Measurements from ENCODE around the gene BBC3. TPM values are rescaled to one million over a fixed set of nuclear protein-coding genes. Genes with fewer than 3 reads are reported as not detected.
"Not testable (repeated sequence)": the region's sequence is repeated elsewhere in the genome, so short reads cannot be mapped to it uniquely, and the experiment has no call there.

The BBC3 gene
- total RNA-seq, 1 donor from 2014 or later: 17.1 TPM

DNA sequence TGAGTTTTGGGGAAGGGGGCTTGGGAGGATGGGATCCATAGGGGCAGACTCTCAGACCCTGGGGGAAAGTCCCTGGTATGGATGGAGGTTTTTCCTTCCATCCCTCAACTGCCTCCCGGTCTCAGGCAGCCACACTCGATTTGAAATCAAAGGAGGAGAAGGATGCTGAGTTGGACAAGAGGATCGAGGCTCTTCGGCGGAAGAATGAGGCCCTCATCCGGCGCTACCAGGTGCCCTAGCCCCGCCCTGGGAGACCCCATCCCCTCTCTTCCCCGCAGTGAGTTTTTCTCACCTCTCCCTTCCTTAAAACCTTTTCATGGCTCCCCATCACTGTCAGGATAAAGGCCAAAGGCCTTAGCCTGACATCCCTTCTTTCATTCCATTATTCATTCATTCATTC, 27.4 kb upstream of the BBC3 start:
- DNase-seq (ENCODE audit: low read depth, low spot score): no peak

DNA sequence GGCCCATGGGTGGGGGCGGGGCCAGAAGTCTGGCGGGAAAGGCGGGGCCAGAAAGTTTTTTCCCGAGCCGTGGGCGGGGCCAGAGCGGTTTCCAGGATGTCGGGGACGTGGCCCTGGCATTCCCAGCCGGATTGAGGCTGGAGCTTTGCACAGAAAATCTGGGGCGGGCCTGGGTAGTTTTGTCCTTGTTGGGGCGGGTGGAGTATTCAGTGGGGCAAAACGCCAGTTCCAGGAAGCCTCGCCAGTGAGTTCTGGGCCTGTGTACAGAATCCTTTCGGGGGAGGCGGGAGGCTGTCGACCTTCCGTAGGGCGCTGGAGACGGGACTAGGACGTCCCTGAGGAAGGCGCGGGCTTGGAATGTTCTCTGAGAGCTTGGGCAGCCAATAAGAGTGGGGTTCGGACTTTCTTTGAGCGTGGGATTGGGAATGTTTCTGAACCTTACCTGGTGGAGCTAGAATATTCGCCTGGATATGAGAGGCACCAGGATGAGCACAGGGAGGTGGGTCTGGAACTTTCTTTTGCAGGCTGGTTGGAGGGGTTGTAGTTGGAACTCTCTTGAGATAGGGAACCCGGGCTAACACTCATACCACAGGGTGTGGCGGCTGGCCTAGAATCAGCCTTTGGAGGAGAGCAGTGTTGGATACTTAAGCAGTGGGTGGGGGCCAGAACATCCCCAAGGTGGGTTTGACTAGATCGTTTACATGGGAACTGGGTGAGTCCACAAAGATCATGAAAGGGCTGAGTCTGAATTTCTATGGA, 26.6 kb upstream of the BBC3 start:
- no peak for DNase-seq (ENCODE audit: low read depth, low spot score)

DNA sequence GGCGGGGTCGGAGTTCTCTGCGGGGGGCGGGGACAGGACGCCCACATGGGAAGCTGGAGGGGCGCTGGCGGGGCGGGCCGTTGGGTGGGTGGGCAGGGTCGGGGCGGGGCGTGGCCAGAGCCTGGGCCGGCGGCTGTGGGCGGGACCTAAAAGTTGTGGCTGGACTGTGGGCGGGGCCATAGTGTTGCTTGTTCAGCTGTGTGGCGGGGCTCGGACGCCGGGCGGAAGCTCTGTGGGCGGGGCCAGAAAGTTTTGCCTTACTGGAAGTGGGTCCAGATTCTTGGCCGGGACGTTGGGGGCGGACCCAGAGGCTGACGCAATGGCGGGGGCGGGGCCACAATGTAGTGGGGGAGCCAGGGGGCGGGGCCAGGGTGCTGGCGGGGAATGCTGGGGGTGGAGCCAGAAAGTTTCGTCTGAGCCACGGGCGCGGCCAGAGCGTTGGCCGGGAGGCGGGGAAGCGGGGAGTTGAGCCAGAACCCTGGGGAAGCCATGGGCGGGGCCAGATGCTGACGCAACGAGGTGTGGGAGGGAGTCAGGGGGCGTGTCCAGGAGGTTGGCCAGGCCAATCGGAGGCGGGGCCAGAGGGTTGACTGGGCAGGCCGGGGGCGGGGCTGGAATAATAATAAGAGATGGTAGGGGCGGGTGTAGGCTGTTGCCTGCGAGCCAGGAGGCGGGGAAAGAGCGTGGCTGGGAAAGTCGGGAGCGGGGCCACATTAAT, 25.9 kb upstream of the BBC3 start:
- DNase-seq (ENCODE audit: low read depth, low spot score): peak; percentile 93

DNA sequence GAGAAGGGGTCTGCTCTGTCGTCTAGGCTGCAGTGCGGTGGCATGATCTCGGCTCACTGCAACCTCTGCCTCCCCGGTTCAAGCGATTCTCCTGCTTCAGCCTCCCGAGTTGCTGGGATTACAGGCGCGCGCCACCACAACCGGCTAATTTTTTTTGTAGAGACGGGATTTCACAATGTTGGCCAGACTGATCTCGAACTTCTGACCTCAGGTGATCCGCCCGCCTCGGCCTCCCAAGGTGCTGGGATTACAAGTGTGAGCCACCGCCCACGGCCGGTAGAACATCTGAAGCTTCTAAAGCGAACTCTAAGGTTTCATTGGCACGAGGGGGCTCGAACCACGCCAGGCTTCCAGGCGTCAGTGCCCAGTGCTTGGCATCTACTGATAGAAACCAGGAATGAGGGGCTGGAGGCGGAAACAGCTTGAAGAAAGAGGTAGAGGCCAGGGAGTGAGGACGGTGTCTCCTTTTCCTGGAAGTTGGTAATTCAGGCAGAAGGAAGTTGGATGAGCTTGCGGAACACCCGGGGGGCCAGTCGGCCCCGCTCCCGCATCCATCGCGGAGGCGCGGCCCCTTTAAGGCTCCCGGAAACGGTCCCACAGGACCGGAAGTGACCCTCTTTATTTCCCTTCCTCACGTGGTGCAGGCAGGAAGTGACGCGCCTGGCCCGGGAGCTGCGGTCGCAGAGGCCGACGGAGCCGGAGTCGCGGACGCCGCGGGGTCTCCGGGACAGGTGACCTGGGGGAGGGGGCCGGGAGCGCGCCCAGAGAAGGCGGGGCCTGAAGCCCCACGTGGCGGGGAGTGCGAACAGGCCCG, 25.1 kb upstream of the BBC3 start, which contains the start of gene CCDC9:
CCDC9 (plus strand) TSS at position 647 of the 814 bp plus-strand sequence. CDS start 1,876 bp downstream, outside the sequence.
- DNase-seq (ENCODE audit: low read depth, low spot score): peak; percentile 84

DNA sequence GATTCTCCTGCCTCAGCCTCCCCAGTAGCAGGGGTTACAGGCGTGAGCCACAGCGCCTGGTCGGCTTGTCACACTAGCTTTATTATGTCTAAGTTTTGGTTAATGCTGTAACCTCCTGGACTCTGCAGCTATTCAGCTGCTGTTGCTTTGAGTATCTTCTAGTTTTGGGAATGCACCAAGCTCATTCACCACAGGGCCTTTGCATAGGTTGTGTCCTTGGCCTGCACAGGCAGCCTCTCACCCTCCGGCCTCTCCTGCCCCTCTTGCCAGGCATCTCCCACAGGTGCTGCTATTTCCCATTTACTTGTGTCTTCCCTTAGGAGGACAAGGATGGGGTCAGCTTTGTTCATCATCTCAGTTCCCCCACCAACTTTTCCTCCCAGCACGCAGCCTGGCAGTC, 23.0 kb upstream of the BBC3 start:
- DNase-seq (ENCODE audit: low read depth, low spot score): no peak

DNA sequence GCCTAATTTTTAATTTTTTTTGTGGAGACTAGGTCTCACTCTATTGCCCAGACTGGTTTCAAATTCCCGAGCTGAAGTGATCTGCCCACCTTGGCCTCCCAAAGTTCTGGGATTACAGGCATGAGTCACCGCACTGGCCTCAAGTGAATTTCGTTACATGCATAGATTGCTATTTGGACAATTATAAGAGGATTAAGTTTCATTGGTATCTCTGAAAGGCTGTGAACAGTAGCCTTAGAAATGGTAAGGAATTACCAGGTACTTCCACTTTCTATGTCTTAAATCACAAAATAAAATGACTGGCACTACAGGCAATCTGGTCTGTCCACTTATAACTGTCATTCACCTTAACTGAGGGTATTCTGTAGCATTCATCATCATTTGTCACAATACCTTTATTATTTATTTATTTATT, 22.5 kb upstream of the BBC3 start:
- no peak for DNase-seq (ENCODE audit: low read depth, low spot score)

DNA sequence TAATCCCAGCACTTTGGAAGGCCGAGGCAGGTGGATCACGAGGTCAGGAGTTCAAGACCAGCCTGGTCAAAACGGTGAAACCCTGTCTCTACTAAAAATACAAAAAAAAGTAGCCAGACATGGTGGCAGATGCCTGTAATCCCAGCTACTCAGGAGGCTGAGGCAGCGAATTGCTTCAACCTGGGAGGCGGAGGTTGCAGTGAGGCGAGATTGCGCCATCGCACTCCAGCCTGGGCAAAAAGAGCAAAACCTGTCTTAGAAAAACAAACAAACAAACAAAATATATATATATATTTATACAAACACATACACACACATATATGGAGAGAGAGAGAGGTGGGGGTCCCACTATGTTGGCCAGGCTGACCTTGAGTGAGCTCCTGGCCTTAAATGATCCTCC, 22.0 kb upstream of the BBC3 start:
- not testable (repeated sequence) for DNase-seq (ENCODE audit: low read depth, low spot score)

DNA sequence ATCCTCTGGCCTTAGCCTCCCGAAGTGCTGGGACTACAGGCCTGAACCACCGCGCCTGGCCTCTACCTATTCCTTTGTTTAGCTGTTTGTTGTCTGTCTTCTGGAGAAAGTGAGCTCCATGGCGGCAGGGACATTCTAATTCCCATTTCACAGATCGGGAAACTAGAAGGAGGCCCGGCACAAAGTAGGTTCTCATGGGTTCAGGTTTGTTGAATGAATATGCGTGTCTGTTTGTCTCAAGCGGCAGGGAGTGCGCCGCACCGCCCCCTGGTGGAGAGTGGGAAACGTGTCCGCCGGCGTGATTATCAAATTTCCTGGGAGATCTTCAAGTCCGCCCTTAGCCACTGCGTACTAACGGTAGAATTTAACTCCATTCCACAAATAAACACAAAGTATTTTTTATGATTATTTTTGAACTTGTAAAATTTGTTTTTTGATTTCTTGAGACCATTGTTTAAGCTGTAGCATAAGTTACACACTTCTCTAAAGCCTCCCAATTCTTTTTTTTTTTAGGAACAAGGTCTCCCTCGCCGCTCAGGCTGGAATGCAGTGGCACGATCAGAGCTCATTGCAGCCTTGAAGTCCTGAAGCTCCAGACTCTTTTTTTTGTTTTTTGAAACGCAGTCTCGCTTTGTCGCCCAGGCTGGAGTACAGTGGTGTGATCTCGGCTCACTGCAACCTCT, 16.4 kb upstream of the BBC3 start:
- DNase-seq (ENCODE audit: low read depth, low spot score): no peak

DNA sequence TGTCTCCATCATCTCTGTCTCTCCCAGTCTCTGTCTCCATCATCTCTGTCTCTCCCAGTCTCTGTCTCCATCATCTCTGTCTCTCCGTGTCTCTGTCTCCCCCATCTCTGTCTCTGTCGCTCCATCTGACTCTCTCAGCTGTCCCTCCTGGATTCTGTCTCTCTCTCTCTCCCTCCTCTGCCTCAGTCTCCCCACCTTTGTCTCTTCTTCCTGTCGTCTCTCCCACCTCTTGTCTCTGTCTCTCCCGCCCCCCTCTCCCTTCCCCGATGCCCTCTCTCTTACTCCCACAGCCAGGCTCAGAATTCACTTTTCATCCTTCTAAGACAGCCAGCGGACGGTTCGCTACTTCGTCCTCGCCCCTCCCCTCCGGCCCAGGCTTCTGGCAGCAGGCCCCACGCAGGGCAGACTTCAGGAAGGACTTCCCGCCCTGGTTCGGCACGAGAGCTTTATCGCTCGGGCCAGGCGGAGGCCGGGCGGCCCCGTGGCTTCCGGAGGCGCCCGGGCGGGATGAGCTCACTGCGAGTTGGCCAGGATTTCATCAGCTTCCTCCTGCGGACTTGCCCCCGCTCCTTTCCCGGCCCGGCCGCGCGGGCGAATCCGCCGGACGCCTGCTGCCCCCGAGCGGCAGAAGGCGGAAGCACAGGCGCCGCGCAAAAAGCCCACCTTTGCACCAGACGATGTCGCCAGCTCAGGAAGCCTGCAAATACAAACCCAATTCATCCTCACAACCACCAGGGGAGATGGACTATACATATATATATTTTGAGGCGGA, 13.0 kb upstream of the BBC3 start:
- peak; percentile 95 for DNase-seq (ENCODE audit: low read depth, low spot score)

DNA sequence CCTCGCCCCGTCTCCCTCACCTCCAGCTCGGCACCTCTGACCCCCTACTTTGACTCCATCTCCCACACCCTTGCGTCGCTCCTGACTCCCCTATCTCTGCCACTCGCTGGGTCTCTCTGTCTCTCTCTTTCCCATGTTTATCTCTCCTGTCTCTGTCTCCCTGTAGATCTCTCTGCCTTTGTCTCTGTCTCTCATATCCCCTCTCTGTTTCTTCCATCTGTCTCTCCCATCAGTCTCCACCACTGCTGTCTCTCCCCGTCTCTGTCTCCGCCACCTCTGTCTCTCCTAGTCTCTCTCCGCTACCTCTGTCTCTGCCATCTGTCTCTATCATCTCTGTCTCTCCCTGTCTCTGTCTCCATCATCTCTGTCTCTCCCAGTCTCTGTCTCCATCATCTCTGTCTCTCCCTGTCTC, 12.4 kb upstream of the BBC3 start:
- no peak for DNase-seq (ENCODE audit: low read depth, low spot score)

DNA sequence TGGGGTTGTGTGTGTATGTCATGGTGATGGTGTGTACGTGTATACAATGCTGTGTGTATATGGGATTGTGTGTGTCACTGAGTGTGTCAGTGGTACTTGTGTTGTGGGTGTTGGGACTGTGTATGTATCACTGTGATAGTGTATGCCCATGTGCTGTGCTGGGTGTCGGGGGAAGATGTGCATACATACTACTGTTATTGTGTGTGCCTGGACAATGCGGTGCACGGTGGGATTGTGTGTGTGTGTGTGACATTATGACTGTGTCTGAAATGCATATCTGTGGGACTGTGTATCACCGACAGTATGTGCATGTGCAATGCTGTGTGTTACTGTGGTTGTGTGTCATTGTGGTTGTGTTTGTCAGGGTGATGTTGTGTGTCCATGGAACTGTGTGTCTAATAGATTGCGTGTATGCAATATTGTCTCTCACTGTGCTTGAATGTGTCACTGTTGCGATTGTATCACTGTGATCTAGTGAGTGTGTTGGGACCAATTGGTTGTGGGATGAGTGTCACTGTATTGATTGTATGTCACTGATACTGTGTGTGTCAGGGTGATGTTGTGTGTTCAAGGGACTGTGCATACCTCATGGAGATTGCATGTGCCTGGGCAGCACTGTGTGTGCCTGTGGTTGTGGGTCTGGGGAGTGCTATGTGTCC, 11.0 kb upstream of the BBC3 start:
- no peak for DNase-seq (ENCODE audit: low read depth, low spot score)

DNA sequence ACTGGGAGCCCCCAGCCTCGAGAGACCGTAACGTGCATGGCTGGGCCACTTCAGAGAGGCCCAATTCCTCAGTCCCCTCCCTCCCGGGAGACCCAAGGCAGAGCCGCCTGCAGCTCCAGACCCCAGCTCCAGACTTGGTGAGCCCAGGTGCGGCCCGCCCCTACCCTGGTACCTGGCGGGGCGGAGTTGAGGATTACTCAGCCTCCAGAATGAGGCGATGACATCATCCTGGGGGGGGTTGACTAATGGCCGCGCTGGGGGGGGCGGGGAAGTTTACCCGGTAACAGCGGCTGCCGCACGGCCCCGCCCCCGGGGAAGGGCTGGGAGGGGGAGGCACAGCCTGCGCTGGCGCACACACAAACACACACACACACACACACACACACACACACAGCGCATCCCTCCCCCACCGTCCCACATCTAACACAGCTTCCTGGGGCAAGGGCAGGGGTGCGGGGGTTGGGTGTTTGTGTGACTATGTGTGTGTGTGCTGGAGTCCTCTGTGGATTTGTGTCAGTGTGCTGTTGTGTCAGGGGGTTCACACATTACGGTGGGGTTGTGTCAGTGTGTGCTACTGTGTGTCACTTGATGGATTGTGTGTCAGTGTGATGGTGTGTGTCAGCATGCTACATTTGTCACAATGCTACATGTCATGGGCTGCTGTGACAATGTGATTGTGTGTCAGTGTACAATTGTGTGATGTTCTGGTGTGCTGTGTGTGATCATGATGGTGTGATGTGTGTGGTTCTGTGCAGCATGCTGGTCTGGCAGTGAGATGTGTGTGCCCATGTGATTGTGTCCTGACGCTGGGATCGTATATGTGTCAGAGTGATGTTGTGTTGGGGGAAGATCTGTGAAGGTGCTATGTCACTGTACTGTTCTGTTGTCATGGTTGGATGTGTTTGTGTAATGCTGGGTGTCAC, 10.3 kb upstream of the BBC3 start:
- no peak for DNase-seq (ENCODE audit: low read depth, low spot score)

DNA sequence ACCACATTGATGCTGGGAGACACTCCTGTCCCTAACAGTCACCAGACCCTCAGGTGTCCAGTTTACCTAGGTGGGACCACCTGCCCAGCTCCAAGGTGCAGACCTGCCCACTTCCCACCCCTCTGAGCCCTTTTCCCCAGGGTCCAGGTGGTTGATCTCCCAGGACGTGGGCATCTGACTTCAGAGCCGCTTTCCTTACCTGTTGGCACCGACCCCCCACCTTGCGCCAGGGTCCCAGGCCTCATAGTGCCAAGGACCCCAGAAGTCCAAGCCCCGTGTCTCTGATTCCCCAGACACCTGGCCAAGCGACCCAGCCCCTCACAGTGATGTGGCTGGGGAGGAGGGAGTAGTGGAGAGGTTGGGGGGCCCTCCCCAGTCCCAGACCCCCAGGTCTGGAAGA, 9.6 kb upstream of the BBC3 start:
- DNase-seq (ENCODE audit: low read depth, low spot score): no peak

DNA sequence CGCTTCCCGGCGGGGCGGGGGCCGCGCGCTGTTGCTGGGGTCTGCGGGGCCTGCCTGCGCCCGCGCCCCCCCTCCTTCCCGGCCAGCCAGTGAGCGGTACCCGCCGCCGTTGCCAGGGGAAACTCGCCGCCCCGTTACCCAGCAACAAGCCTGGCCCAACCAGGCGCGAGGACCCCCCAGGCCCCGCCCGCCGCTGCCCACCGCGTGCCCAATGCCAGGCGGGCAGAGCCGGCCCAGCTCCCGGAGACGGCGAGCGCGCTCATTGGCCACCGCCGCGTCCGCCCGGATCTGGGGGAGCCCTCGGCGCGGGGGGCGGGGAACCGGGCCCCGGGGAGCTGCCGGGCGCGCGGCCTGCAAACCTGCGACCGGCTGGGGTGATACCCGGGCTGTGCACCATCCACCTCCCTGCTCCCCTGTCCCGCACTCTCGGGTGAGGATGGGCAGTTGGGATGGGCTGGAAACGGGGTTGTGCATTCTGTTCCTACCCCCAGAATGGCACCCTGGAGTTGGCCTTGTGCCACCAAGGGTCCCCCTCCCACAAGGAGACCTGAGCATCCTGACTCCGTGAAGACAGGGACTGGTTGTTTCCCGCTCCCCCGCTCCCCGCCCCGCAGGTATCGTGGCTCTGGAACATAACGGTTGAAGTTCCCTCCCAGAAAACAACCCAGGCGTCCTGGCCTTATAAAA, 8.8 kb upstream of the BBC3 start:
- DNase-seq (ENCODE audit: low read depth, low spot score): no peak

DNA sequence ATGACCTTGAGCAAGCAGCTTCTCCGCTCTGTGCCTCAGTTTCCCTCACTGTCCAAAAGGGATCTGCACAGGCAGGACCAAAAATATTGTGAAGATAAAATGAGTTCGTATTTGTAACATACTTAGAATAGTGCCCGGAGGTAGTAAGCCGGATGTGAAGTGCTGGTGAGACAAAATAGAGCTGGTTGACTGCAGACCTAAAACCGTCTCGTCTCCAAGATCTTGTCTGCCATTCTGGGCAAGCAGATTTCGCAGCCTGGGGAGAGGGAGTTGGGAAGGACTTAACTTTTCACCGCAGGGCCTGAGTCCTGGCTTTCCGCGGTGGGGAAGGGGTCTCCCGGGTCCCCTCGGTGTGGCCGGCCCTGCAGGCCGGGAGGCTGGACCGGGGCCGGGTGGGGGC, 8.2 kb upstream of the BBC3 start:
- no peak for DNase-seq (ENCODE audit: low read depth, low spot score)

DNA sequence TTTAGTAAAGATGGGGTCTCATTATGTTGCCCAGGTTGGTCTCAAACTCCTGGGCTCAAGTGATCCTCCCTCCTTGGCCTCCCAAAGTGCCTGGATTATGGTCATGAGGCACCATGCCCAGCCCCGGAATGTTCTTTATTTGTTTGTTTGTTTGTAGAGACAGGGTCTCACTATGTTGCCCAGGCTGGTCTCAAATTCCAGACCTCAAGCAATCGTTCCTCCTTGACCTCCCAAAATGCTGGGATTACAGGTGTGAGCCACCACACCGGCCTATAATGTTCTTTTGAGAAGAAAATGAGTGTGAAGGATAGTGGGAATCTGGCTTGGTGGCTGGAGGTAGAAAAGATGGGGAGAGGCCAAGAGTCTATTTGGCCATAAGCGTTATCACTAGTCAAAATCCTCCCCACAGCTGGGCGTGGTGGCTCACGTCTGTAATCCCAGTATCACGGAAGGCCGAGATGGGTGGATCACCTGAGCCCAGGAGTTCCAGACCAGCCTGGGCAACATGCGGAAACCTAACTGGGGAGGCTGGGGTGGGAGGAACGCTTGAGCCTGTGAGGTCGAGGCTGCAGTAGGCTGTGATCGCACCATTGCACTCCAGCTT, 5.2 kb upstream of the BBC3 start:
- no peak for DNase-seq (ENCODE audit: low read depth, low spot score)

DNA sequence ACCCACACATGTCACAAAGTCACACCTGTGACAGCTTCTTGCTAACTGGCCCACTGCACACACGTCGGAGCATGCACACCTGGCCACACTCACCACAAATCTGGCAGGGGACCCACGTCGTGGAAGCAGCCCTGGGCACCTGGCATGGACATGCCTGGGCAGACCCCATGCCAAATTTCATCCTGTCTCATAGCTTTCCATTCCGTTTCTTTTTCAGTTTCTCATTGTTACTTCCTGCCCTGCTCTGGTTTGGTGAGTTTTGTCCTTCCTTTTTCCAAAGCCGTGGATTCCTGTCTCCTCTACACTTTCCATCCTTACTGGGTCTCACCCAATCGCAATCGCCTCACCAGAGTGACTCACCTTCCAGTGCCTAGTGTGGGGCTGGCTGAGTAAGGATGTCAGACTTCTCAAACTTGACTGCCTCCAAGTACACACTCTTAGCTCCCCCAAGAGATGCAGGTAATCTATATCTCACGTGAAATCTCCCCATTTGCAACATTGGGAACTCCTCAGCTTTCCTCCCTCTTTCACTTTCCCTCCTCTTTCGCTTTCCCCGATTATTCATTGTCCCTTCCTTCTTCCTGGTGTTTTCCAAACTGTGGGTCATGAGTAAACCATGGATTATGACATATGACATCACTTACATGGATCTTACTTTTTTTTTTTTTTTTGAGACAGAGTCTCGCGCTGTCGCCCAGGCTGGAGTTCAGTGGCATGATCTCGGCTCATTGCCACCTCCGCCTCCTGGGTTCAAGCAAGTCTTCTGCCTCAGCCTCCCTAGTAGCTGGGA, 1.6 kb upstream of the BBC3 start:
- no peak for DNase-seq (ENCODE audit: low read depth, low spot score)
